MM.1S (cell line): ENCODE results near the gene NDUFV2.

Experiments used
- CTCF ChIP-seq: fragments of 300-600 bp; sonication (generic); IDR thresholded peaks from 2 replicates; pipeline ENCODE4 v1.5.1; 2016; ENCODE audit warnings: antibody characterized with exemption, low read length, mixed read lengths
- EZH2 ChIP-seq: fragments of 300-600 bp; sonication (generic); optimal IDR thresholded peaks from 2 replicates; pipeline ENCODE3; 2017; ENCODE audit warnings: low read depth, mild to moderate bottlenecking, antibody characterized with exemption, low read length, mixed read lengths
- EZH2phosphoT487 ChIP-seq: fragments of 300-600 bp; sonication (generic); IDR thresholded peaks from 2 replicates; pipeline ENCODE4 v1.6.1; 2018; ENCODE audit warnings: antibody characterized with exemption, low read length

- no peak for TF ChIP-seq CTCF
- no peak for TF ChIP-seq EZH2
- no peak for TF ChIP-seq EZH2phosphoT487
These were observed 74.5 kb downstream of the NDUFV2 start for GRCh38 chr18:9177031-9177430.
